HepG2 (cell line): ENCODE measurements around the gene CYP19A1. TPM values are rescaled to one million over a fixed set of nuclear protein-coding genes. Genes with fewer than 3 reads are reported as not detected.

Experiments
- ATAC-seq: fragments of 200-7000 bp; cut with Tn5 transposase; 3 replicates; pipeline ENCODE4 v1.9.1; 2020; ENCODE audit warnings: mild to moderate bottlenecking, moderate library complexity
- BruUV-seq: library from RNA; stranded (reverse); fragments of 400-500 nt; replicated peaks from 2 replicates; lab custom pipeline; 2021; lab: Mats Ljungman, UMichigan
- CTCF ChIA-PET: fragments of 300-600 bp; formaldehyde crosslinking; extraction: SDS; loops from one replicate; lab custom pipeline; 2021; ENCODE audit warnings: low total read pairs, inconsistent platforms, low intra/inter-chr PET ratio; lab: Yijun Ruan, JAX
- POLR2A ChIA-PET: fragments of 350-600 bp; sonication (Branson Sonifier 250); formaldehyde crosslinking; loops from one replicate; lab custom pipeline; 2020; ENCODE audit warnings: antibody characterized with exemption, inconsistent platforms; lab: Yijun Ruan, JAX
- DNase-seq: peaks from one replicate; pipeline ENCODE4 v3.0.0-alpha.2; 2015; ENCODE audit warnings: low spot score
- FAIRE-seq: peaks from 3 replicates; lab custom pipeline; 2011; peaks lifted over from hg19 to GRCh38; lab: Jason Lieb, UNC
- H2AFZ ChIP-seq: one replicate; pipeline ENCODE4 v1.6.1; 2011; ENCODE audit warnings: low read length, inconsistent platforms
- H3K27ac ChIP-seq: fragments of 300-600 bp; 3 replicates; pipeline ENCODE4 v1.8.0; 2011; ENCODE audit warnings: mixed run types, mild to moderate bottlenecking, mixed read lengths, low read length, inconsistent platforms; ENCODE audit not compliant: insufficient read depth; ENCODE audit errors: extremely low read length
- H3K27me3 ChIP-seq, 2 experiments: fragments of 200-600 bp in 1 of 2; 2 replicates in 1 of 2; 3 replicates in 1 of 2; pipeline versions ENCODE4 v1.6.0 to v1.8.0; 2011; ENCODE audit warnings: low read length in 2 of 2, mild to moderate bottlenecking in 2 of 2, moderate library complexity in 2 of 2, inconsistent platforms in 1 of 2; ENCODE audit not compliant: insufficient read depth in 2 of 2, control insufficient read depth in 1 of 2
- H3K36me3 ChIP-seq, 2 experiments: fragments of 200-600 bp in 1 of 2; replicated peaks in 1 of 2; 2 replicates in 1 of 2; 3 replicates in 1 of 2; pipeline versions ENCODE4 v1.5.1 to v1.8.0; 2011; ENCODE audit warnings: low read length in 2 of 2, inconsistent platforms in 1 of 2; ENCODE audit not compliant: insufficient read depth in 2 of 2, control insufficient read depth in 1 of 2
- H3K4me1 ChIP-seq: 2 replicates; pipeline ENCODE4 v1.5.1; 2012; ENCODE audit warnings: low read length, inconsistent platforms; ENCODE audit not compliant: insufficient read depth
- H3K4me2 ChIP-seq: 2 replicates; pipeline ENCODE4 v1.6.0; 2011; ENCODE audit warnings: low read depth, low read length, inconsistent platforms
- H3K4me3 ChIP-seq, 3 experiments: fragments of 200-600 bp in 1 of 3; sonication (generic), shearing (Covaris generic) in 1 of 3; replicated peaks in 1 of 3; 2 replicates each; pipeline ENCODE4 v1.5.1; 2011 to 2016; ENCODE audit warnings: low read length in 3 of 3, inconsistent platforms in 2 of 3, low read depth in 2 of 3, mild to moderate bottlenecking in 2 of 3, control low read depth in 1 of 3, mixed read lengths in 1 of 3; ENCODE audit not compliant: insufficient read depth in 1 of 3
- H3K79me2 ChIP-seq: one replicate; pipeline ENCODE4 v1.6.1; 2011; ENCODE audit warnings: low read length, inconsistent platforms; ENCODE audit not compliant: insufficient read depth
- H3K9ac ChIP-seq: 2 replicates; pipeline ENCODE4 v1.6.0; 2011; ENCODE audit warnings: mild to moderate bottlenecking, low read depth, low read length, inconsistent platforms; ENCODE audit not compliant: insufficient read depth
- H3K9me3 ChIP-seq: 2 replicates; pipeline ENCODE4 v1.5.1; 2012; ENCODE audit warnings: mild to moderate bottlenecking, low read length
- H4K20me1 ChIP-seq: 2 replicates; pipeline ENCODE4 v1.6.0; 2011; ENCODE audit warnings: inconsistent platforms, mild to moderate bottlenecking, low read length, moderate library complexity; ENCODE audit not compliant: insufficient read depth
- ATF7 ChIP-seq, 2 experiments: fragments of 450-650 bp in 1 of 2; sonication (generic) in 1 of 2; formaldehyde crosslinking in 1 of 2; IDR thresholded peaks; 2 replicates each; pipeline versions ENCODE4 v1.4.0 to v1.6.1; 2016 to 2020; ENCODE audit warnings: antibody characterized with exemption in 1 of 2, mild to moderate bottlenecking in 1 of 2, missing genetic modification reagents in 1 of 2
- ATRX ChIP-seq: sonication (generic); formaldehyde crosslinking; IDR thresholded peaks from 2 replicates; pipeline ENCODE4 v1.4.0; 2020; ENCODE audit warnings: missing genetic modification reagents, borderline replicate concordance
- CCAR2 ChIP-seq: fragments of 200-400 bp; formaldehyde crosslinking; optimal IDR thresholded peaks from 2 replicates; pipeline ENCODE3; 2018; ENCODE audit warnings: low read depth, mild to moderate bottlenecking, low read length, moderate library complexity
- FOXJ3 ChIP-seq: sonication (generic); formaldehyde crosslinking; IDR thresholded peaks from 2 replicates; pipeline ENCODE4 v1.4.0; 2020; ENCODE audit warnings: missing genetic modification reagents, mild to moderate bottlenecking, borderline replicate concordance
- IRX3 ChIP-seq: sonication (generic); formaldehyde crosslinking; IDR thresholded peaks from 2 replicates; pipeline ENCODE4 v1.8.1; 2023; ENCODE audit warnings: mild to moderate bottlenecking, low read depth, missing genetic modification reagents, borderline replicate concordance
- MEF2D ChIP-seq: sonication (generic); formaldehyde crosslinking; IDR thresholded peaks from 2 replicates; pipeline ENCODE4 v1.5.1; 2020; ENCODE audit warnings: mild to moderate bottlenecking, missing genetic modification reagents
- NFAT5 ChIP-seq: sonication (generic); formaldehyde crosslinking; IDR thresholded peaks from 2 replicates; pipeline ENCODE4 v1.4.0; 2020; ENCODE audit warnings: missing genetic modification reagents
- SKIL ChIP-seq: sonication (generic); formaldehyde crosslinking; IDR thresholded peaks from 2 replicates; pipeline ENCODE4 v1.8.0; 2022; ENCODE audit warnings: missing genetic modification reagents, mild to moderate bottlenecking, moderate library complexity, borderline replicate concordance
- SRY ChIP-seq: sonication (generic); formaldehyde crosslinking; IDR thresholded peaks from 2 replicates; pipeline ENCODE4 v1.8.0; 2022; ENCODE audit warnings: mild to moderate bottlenecking, missing genetic modification reagents
- SSRP1 ChIP-seq: IDR thresholded peaks from 2 replicates; pipeline ENCODE4 v1.6.1; 2016; ENCODE audit warnings: control low read depth
- WIZ ChIP-seq: sonication (generic); formaldehyde crosslinking; IDR thresholded peaks from 2 replicates; pipeline ENCODE4 v1.5.1; 2020; ENCODE audit warnings: mild to moderate bottlenecking, missing genetic modification reagents
- ZBTB33 ChIP-seq: sonication (generic); formaldehyde crosslinking; IDR thresholded peaks from 2 replicates; pipeline ENCODE4 v1.4.0; 2020; ENCODE audit warnings: missing genetic modification reagents
- ZFYVE20 ChIP-seq: sonication (generic); formaldehyde crosslinking; IDR thresholded peaks from 2 replicates; pipeline ENCODE4 v1.8.0; 2023; ENCODE audit warnings: low read depth, mild to moderate bottlenecking, moderate library complexity, missing genetic modification reagents, borderline replicate concordance
- ZNF850 ChIP-seq: sonication (generic); formaldehyde crosslinking; conservative IDR thresholded peaks from 2 replicates; pipeline ENCODE4 v1.9.0; 2021; ENCODE audit warnings: mild to moderate bottlenecking, missing genetic modification reagents
- WGBS: methylation state at CpG from one replicate; pipeline ENCODE4 v1.1.6; 2017; ENCODE audit warnings: low lambda C conversion rate; 5-methylcytosine and 5-hydroxymethylcytosine counted together
- in situ Hi-C: cut with HindIII; loops from 2 replicates; pipeline ENCODE4 v1.10.0; 2017; ENCODE audit warnings: low pct_unique_long_range_greater_than_20kb; ENCODE audit not compliant: extremely low pct_ligation_motif_present
- intact Hi-C: fragments of 100-400 bp; cut with micrococcal nuclease; formaldehyde crosslinking; loops from one replicate; pipeline ENCODE4 v1.10.0; 2022; ENCODE audit not compliant: unreplicated experiment
- polyA plus RNA-seq, 8 experiments: library from polyadenylated mRNA; depleted of rRNA in 3 of 8; stranded (reverse) in 7 of 8; unstranded in 1 of 8; fragments of >200 nt; fragmentation: Illumina TruSeq in 4 of 8; extraction: Trizol in 4 of 8; gene quantifications; 2 replicates each; pipeline versions ENCODE4 v1.2.1 to v1.2.3, GENCODE V29; 2011 to 2016; ENCODE audit warnings: low read depth in 4 of 8, missing spikeins in 1 of 8, mixed read lengths in 1 of 8; ENCODE audit not compliant: insufficient read depth in 1 of 8
- total RNA-seq, 5 experiments: library from RNA; depleted of rRNA; stranded (reverse); fragments of >200 nt; fragmentation: Illumina TruSeq; extraction: Trizol; gene quantifications; 2 replicates each; pipeline ENCODE4 v1.2.3, GENCODE V29; 2016; ENCODE audit warnings: low read depth in 1 of 5

The CYP19A1 gene
- total and polyA plus RNA-seq, 2 of the 13 experiments (the other 11 are each of a cell fraction or from before 2014, with no cell fraction given): 10.9 to 23.0 TPM

- no peak for TF ChIP-seq FOXJ3 (CRISPR knock-in tag)
- TF ChIP-seq ATRX: no peak
- no peak for TF ChIP-seq SSRP1 (CRISPR knock-in tag)
- no peak for TF ChIP-seq IRX3 (CRISPR knock-in tag)
- TF ChIP-seq CCAR2: no peak
- TF ChIP-seq NFAT5 (CRISPR knock-in tag): no peak
- no peak for TF ChIP-seq MEF2D (CRISPR knock-in tag)
- no peak for TF ChIP-seq WIZ (CRISPR knock-in tag)
- TF ChIP-seq SRY: no peak
- TF ChIP-seq, all 625 proteins: peak for 0
Measured at GRCh38 chr15:51212909-51213308, 125.5 kb downstream of the CYP19A1 start (continued).

GRCh38 chr15:51212239-51212638 lies 126.2 kb downstream of the CYP19A1 start:
- no peak overlapping the region for H3K9ac ChIP-seq
- no TSS peak for BruUV-seq
- ATAC-seq: no peak
- intact Hi-C loops: no loop called here
- H3K36me3 ChIP-seq: no peaks in the 10 kb centered on the region; a peak in 1 of 5 replicates
- CTCF ChIA-PET: no interaction called here
- no peaks in the 10 kb centered on the region for H3K9me3 ChIP-seq
- no peaks in the 10 kb centered on the region for H3K4me1 ChIP-seq
- H2AFZ ChIP-seq: no peak overlapping the region
- H3K27me3 ChIP-seq: no peaks in the 10 kb centered on the region
- FAIRE-seq: no peak
- H3K4me3 ChIP-seq: no peak overlapping the region
- H3K4me2 ChIP-seq: no peak overlapping the region
- no peak for DNase-seq
- no peaks in the 10 kb centered on the region for H4K20me1 ChIP-seq
- 75% methylated on average over 5 of the region's 5 CpGs for WGBS
- H3K27ac ChIP-seq: no peak overlapping the region
- no peaks in the 10 kb centered on the region for H3K79me2 ChIP-seq
- in situ Hi-C loops: no loop called here
- POLR2A ChIA-PET: no interaction called here
- no peak for TF ChIP-seq ZFYVE20 (CRISPR knock-in tag)
- peak; percentile 63 for TF ChIP-seq ATF7 (IDR thresholded peaks at IDR 0.05)
- TF ChIP-seq ATF7 (CRISPR knock-in tag; IDR thresholded peaks at IDR 0.05): no peak
- TF ChIP-seq ZNF850: no peak
- no peak for TF ChIP-seq SKIL (CRISPR knock-in tag)
- TF ChIP-seq ZBTB33 (CRISPR knock-in tag): no peak
